Smooth muscle cell of the brain vasculature (primary cell): ENCODE measurements around the gene ARHGAP22.

Experiments
- DNase-seq: peaks from one replicate; pipeline ENCODE4 v3.0.0-alpha.2; 2012; ENCODE audit warnings: low read depth, low spot score

Gene ARHGAP22

GRCh38 chr10:48533540-48533939 lies 71.3 kb downstream of the ARHGAP22 start:
- DNase-seq: no peak

- DNase-seq: no peak
Observed at GRCh38 chr10:48531486-48531885, 73.4 kb downstream of the ARHGAP22 start.

GRCh38 chr10:48529331-48529730 lies 75.5 kb downstream of the ARHGAP22 start:
- no peak for DNase-seq

GRCh38 chr10:48527756-48528155 lies 77.1 kb downstream of the ARHGAP22 start:
- no peak for DNase-seq

- DNase-seq: no peak
Observed at GRCh38 chr10:48526846-48527505, 77.9 kb downstream of the ARHGAP22 start.

GRCh38 chr10:48526011-48526821 lies 78.7 kb downstream of the ARHGAP22 start:
- DNase-seq: peak; percentile 69

GRCh38 chr10:48525113-48525512 lies 79.8 kb downstream of the ARHGAP22 start:
- no peak for DNase-seq

GRCh38 chr10:48523820-48524758 lies 80.8 kb downstream of the ARHGAP22 start:
- DNase-seq: no peak

GRCh38 chr10:48523212-48523819 lies 81.6 kb downstream of the ARHGAP22 start:
- no peak for DNase-seq

GRCh38 chr10:48522011-48522765 lies 82.7 kb downstream of the ARHGAP22 start:
- no peak for DNase-seq

GRCh38 chr10:48520594-48520993 lies 84.3 kb downstream of the ARHGAP22 start:
- no peak for DNase-seq

- no peak for DNase-seq
Observed at GRCh38 chr10:48520184-48520506, 84.7 kb downstream of the ARHGAP22 start.

- DNase-seq: no peak
Observed at GRCh38 chr10:48519481-48520183, 85.2 kb downstream of the ARHGAP22 start.

GRCh38 chr10:48518986-48519385 lies 85.9 kb downstream of the ARHGAP22 start:
- DNase-seq: no peak

- DNase-seq: peak; percentile 74
Observed at GRCh38 chr10:48517911-48518811, 86.7 kb downstream of the ARHGAP22 start.

GRCh38 chr10:48517482-48517881 lies 87.4 kb downstream of the ARHGAP22 start:
- DNase-seq: no peak

- DNase-seq: no peak
Observed at GRCh38 chr10:48516911-48517310, 88.0 kb downstream of the ARHGAP22 start.

- no peak for DNase-seq
Observed at GRCh38 chr10:48514916-48515315, 90.0 kb downstream of the ARHGAP22 start.

GRCh38 chr10:48514255-48514654 lies 90.6 kb downstream of the ARHGAP22 start:
- DNase-seq: no peak
